Lung (tissue), 12 donors: ENCODE results near the gene ALX4. TPM values are rescaled to one million over a fixed set of nuclear protein-coding genes. Genes with fewer than 3 reads are reported as not detected.

Experiments used
- ATAC-seq: fragments of 200-7000 bp; cut with Tn5 transposase; one replicate; pipeline ENCODE4 v1.9.1; 2020; ENCODE audit warnings: moderate number of reproducible peaks; ENCODE audit not compliant: insufficient read depth, low FRiP score
- DNase-seq, 3 donors: peaks; one replicate each; pipeline ENCODE4 v3.0.0-alpha.2; 2013 to 2017
- H3K27ac ChIP-seq, 2 donors: one replicate each; pipeline ENCODE4 v1.5.1; 2013; ENCODE audit warnings: mild to moderate bottlenecking in 2 of 2, moderate library complexity in 2 of 2, control low read depth in 1 of 2, inconsistent platforms in 1 of 2, low read depth in 1 of 2, low read length in 1 of 2
- H3K27me3 ChIP-seq, 3 donors: one replicate each; pipeline ENCODE4 v1.5.1; 2013; ENCODE audit warnings: low read length in 2 of 3; ENCODE audit not compliant: control insufficient read depth in 3 of 3, insufficient read depth in 3 of 3
- H3K36me3 ChIP-seq, 4 donors: one replicate each; pipeline ENCODE4 v1.5.1; 2013; ENCODE audit warnings: low read length in 4 of 4, mild to moderate bottlenecking in 1 of 4, moderate library complexity in 1 of 4; ENCODE audit not compliant: control insufficient read depth in 4 of 4, insufficient read depth in 4 of 4
- H3K4me1 ChIP-seq, 5 donors: one replicate each; pipeline ENCODE4 v1.5.1; 2013; ENCODE audit warnings: low read length in 5 of 5, mild to moderate bottlenecking in 2 of 5, moderate library complexity in 1 of 5; ENCODE audit not compliant: control insufficient read depth in 5 of 5, insufficient read depth in 5 of 5
- H3K4me3 ChIP-seq: one replicate; pipeline ENCODE4 v1.5.1; 2013; ENCODE audit warnings: mild to moderate bottlenecking, control low read depth, moderate library complexity
- H3K9ac ChIP-seq, 2 donors: one replicate each; pipeline ENCODE4 v1.5.1; 2013; ENCODE audit warnings: low read length in 2 of 2, control low read depth in 1 of 2; ENCODE audit not compliant: insufficient read depth in 1 of 2
- H3K9me3 ChIP-seq, 4 donors: one replicate each; pipeline ENCODE4 v1.5.1; 2013; ENCODE audit warnings: low read length in 3 of 4, mild to moderate bottlenecking in 1 of 4, moderate library complexity in 1 of 4; ENCODE audit not compliant: control insufficient read depth in 4 of 4, insufficient read depth in 3 of 4
- CTCF ChIP-seq: IDR thresholded peaks from 2 replicates; pipeline ENCODE4 v1.5.1; 2012; ENCODE audit warnings: mild to moderate bottlenecking; ENCODE audit errors: control extremely low read depth, extremely low read depth
- WGBS, 2 donors: extraction: QIAGEN DNeasy Blood & Tissue Kit; methylation state at CpG; one replicate each; pipeline ENCODE4 v1.1.7; 2013; 5-methylcytosine and 5-hydroxymethylcytosine counted together
- polyA plus RNA-seq, 2 donors: library from polyadenylated mRNA; stranded (reverse); fragments of 200-250 nt; gene quantifications; one replicate each; pipeline ENCODE4 v1.2.1, GENCODE V29; 2013
- total RNA-seq, 2 donors: library from RNA; depleted of rRNA in 1 of 2; stranded (reverse); fragments of >200 nt in 1 of 2; gene quantifications; one replicate each; pipeline ENCODE4 v1.2.1, GENCODE V29; 2014 to 2021
- donor health status: control.
- donor health status: control.
- donor health status: Bipolar disorder and iron deficiency.
- donor health status: healthy.
- donor health status: DM: yes; HTN: yes; CAD: no.

The ALX4 gene
- total and polyA plus RNA-seq, 4 donors: 0.01 to 0.06 TPM; not detected in 2

DNA sequence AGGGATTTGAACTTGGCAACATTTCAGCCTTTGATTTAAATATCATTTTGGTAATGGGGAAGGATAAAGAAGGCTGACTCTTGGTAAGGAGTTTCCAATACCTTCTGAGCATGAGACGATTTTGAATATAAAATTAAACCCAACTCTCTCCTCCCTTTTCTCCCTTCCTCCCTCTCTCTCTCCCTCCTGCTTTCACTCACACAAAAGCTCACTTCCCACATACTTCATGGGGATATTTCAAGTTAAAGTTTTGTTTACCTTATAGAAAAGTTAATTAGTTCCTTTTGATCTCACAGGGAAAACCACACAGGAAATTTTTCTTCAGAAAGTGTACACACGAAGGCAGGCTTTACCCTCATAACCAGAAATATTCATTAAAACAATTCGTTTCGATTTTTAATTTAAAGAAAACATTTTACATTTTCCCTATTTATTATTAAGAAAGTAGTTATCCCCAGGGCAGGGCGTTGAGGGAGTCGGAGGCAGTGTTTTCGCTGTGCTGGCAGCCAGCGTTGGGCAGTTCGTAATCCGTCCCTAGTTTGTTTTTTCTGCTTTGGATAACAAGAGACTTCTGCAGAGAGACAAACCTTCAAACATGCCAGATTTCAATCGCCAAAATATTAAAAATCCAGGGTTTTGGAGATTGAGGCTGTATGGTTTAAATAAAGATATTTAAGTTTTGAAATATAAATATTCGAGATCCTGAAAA is 25.3 kb upstream of the ALX4 start:
- H3K9ac ChIP-seq: no peak overlapping the region
- H3K4me1 ChIP-seq: no peaks in the 10 kb centered on the region
- ATAC-seq (no peak), DNase-seq (peak in 2 of 3 donors; percentile 39 to 53)
- TF ChIP-seq CTCF: no peak
- H3K36me3 ChIP-seq: no peaks in the 10 kb centered on the region
- H3K27me3 ChIP-seq: peaks cover 4 to 81% (median 50%) of the 10 kb centered on the region in 3 donors
- WGBS, 2 donors: 16 to 22% methylated on average over 12 of the region's 12 CpGs
- H3K4me3 ChIP-seq: no peak overlapping the region
- H3K27ac ChIP-seq: no peak overlapping the region
- no peaks in the 10 kb centered on the region for H3K9me3 ChIP-seq

DNA sequence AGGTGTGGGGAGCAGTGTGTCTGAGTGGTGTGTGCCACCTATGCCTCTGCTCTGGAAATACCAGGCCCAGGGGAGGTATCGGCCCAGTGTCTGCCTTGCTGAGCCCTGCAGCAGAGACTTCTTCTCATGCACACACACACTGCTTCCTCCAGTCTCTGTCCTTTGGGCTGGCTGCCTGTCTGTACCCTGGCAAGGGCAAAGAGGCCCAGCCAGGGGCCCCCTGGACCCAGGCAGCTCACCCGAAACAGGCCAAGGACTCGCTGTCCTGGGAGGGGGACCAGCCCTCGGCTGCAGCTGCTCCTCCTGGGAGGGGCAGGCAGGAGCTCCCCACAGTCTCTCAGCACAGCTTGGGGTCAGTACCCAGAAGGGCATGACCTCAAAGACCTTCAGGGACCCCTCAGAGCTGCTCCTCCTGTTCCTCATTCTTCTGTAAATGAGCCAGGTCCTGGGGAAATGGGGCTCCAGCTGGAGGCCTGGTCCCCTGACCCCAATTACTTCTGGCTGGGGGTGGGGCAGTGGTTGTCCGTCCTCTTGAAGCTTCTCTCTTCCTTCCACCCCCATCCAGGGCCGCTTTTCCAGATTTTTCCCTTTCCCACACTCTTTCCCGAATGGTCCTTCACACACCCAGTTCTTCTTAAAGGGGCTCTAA is 24.5 kb upstream of the ALX4 start:
- 40 to 52% methylated on average over 7 of the region's 7 CpGs for WGBS, 2 donors
- Histone ChIP-seq H3K4me3 (no peak overlapping the region), H3K9ac (no peak overlapping the region), H3K27me3 (peaks cover 4 to 80% (median 50%) of the 10 kb centered on the region in 3 donors), H3K36me3 (no peaks in the 10 kb centered on the region), H3K9me3 (no peaks in the 10 kb centered on the region), H3K4me1 (no peaks in the 10 kb centered on the region), H3K27ac (no peak overlapping the region)
- DNase-seq (no peak), ATAC-seq (no peak)
- TF ChIP-seq CTCF: no peak

DNA sequence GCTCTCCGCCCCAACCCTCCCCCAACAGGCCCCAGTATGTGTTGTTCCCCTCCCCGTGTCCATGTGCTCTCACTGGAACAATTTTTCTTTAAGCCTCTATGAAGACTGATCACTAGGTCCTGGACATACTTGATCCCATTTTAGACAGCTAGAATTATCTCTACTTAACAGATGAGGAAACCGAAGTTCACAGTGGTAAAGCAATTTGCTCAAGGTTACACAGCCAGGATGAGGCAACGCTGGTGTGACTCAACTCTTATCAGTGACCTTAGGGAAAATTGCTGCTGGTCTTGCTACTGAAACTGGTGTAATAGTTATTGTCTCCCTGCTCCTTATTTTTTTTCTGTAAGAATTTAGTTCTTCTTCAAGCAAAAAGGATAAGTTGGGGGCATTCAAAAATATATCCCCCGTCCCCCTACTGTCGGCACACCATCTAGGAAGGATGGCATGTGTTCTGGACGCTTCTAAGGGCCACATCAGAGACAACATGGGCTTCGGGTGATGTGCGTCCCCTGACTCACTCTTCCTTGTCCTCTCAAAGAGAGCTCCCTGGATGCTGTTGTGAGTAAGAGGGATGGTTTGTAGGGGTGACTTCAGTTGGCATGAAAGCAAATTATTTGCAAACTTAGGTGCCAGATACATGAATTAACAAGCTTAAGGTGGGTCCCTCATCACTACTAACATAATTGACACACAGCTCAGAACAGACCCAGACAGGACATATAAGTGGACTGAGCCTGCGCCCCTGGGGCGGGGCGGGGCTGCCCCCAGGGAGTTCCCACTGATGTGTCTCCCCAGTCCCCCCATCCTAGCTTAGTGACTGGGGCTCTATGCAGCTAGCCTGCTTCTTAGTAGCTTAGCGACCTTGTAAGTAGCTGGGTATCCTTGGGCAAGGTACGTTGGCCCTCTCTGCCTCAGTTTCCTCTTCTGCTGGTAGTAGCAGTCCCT is 23.6 kb upstream of the ALX4 start:
- no peak for TF ChIP-seq CTCF
- H3K27me3 ChIP-seq: peaks cover 4 to 76% (median 54%) of the 10 kb centered on the region in 3 donors
- ATAC-seq (no peak), DNase-seq (no peak)
- H3K4me1 ChIP-seq: no peaks in the 10 kb centered on the region
- no peak overlapping the region for H3K4me3 ChIP-seq
- H3K9me3 ChIP-seq: no peaks in the 10 kb centered on the region
- no peak overlapping the region for H3K9ac ChIP-seq
- 70 to 84% methylated on average over 14 of the region's 14 CpGs for WGBS, 2 donors
- H3K27ac ChIP-seq: no peak overlapping the region
- no peaks in the 10 kb centered on the region for H3K36me3 ChIP-seq
